ENCODE data around the gene ARHGEF11. TPM values are rescaled to one million over a fixed set of nuclear protein-coding genes. Genes with fewer than 3 reads are reported as not detected.

The ARHGEF11 gene
- total RNA-seq, 1 experiment from 2014 or later = 25.3 TPM

DNA sequence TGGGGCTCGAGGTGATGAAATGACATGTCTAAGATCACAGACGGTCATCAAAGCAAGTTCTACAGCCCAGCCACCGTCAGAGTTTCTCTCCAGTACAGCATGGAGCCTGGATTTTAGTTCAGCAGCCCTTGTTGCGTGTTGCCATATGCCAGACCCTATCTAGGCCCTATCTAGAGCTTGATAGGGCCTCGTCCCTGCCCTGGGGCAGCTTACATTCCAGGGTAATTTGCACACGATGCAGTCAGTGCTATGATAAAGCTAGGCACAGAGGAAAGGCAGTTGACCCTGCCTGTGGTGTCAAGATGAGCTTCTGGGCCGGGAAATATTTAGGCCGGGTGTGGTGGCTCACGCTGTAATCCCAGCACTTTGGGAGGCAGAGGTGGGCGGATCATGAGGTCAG, 35.2 kb upstream of the ARHGEF11 start:
- Histone ChIP-seq H3K9me3 (ENCODE audit: low read depth, low read length, poor library complexity, severe bottlenecking) (no peaks in the 10 kb centered on the region), H3K27ac (ENCODE audit: low read depth, low read length, poor library complexity, severe bottlenecking) (no peak overlapping the region), H3K4me1 (ENCODE audit: insufficient read depth, low read length, poor library complexity, severe bottlenecking) (no peaks in the 10 kb centered on the region), H3K4me3 (ENCODE audit: low read depth, low read length, poor library complexity, severe bottlenecking) (no peak overlapping the region), H3K36me3 (ENCODE audit: insufficient read depth, low read length, poor library complexity, severe bottlenecking) (no peaks in the 10 kb centered on the region), H3K27me3 (replicated peaks; ENCODE audit: insufficient read depth, low read depth, low read length, poor library complexity) (no peaks in the 10 kb centered on the region)
- ChIA-PET CTCF (interaction anchor here (0.6 kb wide), 1 partner anchor 233 kb away, joined by 3 read pairs; no protein-coding TSS in a partner anchor), POLR2A (ENCODE audit: low non-redundant PET) (no interaction called here)
- BruUV-seq (replicated peaks) = no TSS peak
- no peak for DNase-seq (ENCODE audit: low spot score)
- intact Hi-C loops (cut with micrococcal nuclease; ENCODE audit: unreplicated experiment) = no loop called here
- TF ChIP-seq, protein P1, sequence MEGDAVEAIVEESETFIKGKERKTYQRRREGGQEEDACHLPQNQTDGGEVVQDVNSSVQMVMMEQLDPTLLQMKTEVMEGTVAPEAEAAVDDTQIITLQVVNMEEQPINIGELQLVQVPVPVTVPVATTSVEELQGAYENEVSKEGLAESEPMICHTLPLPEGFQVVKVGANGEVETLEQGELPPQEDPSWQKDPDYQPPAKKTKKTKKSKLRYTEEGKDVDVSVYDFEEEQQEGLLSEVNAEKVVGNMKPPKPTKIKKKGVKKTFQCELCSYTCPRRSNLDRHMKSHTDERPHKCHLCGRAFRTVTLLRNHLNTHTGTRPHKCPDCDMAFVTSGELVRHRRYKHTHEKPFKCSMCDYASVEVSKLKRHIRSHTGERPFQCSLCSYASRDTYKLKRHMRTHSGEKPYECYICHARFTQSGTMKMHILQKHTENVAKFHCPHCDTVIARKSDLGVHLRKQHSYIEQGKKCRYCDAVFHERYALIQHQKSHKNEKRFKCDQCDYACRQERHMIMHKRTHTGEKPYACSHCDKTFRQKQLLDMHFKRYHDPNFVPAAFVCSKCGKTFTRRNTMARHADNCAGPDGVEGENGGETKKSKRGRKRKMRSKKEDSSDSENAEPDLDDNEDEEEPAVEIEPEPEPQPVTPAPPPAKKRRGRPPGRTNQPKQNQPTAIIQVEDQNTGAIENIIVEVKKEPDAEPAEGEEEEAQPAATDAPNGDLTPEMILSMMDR (conservative IDR thresholded peaks at IDR 0.05; ENCODE audit: low read depth, low read length) = no peak
- no peak for TF ChIP-seq EZH2 (IDR thresholded peaks at IDR 0.05; ENCODE audit: borderline replicate concordance, low read depth, low read length, poor library complexity, severe bottlenecking)

DNA sequence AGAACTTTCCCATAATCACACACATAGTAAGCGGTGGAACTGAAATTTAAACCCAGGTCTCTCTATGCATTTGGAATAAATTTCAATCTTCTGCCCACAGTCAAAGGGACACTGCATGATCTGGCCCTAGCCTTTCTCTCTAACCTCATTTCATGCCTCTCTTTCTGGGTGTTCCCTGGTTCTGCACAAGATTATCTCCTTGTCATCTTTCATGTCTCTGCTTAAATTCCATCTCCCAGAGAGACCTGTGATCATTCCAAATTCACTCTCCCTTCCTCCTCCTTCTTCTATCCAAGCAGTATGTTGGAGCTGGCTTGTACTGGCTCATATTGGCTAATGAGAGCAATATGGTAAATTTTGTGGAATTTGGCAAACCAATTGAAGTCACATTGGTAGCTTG, 31.9 kb upstream of the ARHGEF11 start:
- H3K4me3 ChIP-seq (ENCODE audit: low read depth, low read length, poor library complexity, severe bottlenecking) = no peak overlapping the region
- H3K27ac ChIP-seq (ENCODE audit: low read depth, low read length, poor library complexity, severe bottlenecking) = no peak overlapping the region
- no TSS peak for BruUV-seq (replicated peaks)
- TF ChIP-seq EZH2 (IDR thresholded peaks at IDR 0.05; ENCODE audit: borderline replicate concordance, low read depth, low read length, poor library complexity, severe bottlenecking) = no peak
- TF ChIP-seq, protein P1 (conservative IDR thresholded peaks at IDR 0.05; ENCODE audit: low read depth, low read length) = no peak
- intact Hi-C loops (cut with micrococcal nuclease; ENCODE audit: unreplicated experiment) = no loop called here
- CTCF ChIA-PET = interaction anchor here (0.5 kb wide), 1 partner anchor 1987 kb away, joined by 3 read pairs; no protein-coding TSS in a partner anchor
- H3K9me3 ChIP-seq (ENCODE audit: low read depth, low read length, poor library complexity, severe bottlenecking) = no peaks in the 10 kb centered on the region
- POLR2A ChIA-PET (ENCODE audit: low non-redundant PET) = no interaction called here
- no peaks in the 10 kb centered on the region for H3K36me3 ChIP-seq (ENCODE audit: insufficient read depth, low read length, poor library complexity, severe bottlenecking)
- DNase-seq (ENCODE audit: low spot score) = no peak
- H3K4me1 ChIP-seq (ENCODE audit: insufficient read depth, low read length, poor library complexity, severe bottlenecking) = no peaks in the 10 kb centered on the region
- no peaks in the 10 kb centered on the region for H3K27me3 ChIP-seq (replicated peaks; ENCODE audit: insufficient read depth, low read depth, low read length, poor library complexity)

DNA sequence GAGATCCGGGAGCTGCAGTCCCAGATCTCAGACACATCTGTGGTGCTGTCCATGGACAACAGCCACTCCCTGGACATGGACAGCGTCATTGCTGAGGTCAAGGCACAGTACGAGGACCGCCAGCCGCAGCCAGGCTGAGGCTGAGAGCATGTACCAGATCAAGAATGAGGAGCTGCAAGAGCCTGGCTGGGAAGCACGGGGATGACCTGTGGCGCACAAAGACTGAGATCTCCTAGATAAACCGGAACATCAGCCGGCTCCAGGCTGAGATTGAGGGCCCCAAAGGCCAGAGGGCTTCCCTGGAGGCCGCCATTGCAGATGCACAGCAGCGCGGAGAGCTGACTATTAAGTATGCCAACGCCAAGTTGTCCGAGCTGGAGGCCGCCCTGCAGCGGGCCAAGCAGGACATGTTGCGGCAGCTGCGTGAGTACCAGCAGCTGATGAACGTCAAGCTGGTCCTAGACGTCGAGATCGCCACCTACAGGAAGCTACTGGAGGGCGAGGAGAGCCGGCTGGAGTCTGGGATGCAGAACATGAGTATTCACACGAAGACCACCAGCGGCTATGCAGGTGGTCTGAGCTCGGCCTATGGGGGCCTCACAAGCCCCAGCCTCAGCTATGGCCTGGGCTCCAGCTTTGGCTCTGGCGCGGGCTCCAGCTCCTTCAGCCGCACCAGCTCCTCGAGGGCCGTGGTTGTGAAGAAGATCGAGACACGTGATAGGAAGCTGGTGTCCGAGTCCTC, 28.6 kb upstream of the ARHGEF11 start:
- intact Hi-C loops (cut with micrococcal nuclease; ENCODE audit: unreplicated experiment) = loop anchor here (5.0 kb wide), 1 partner anchor 162 kb away; no protein-coding TSS in a partner anchor
- Histone ChIP-seq H3K27ac (ENCODE audit: low read depth, low read length, poor library complexity, severe bottlenecking) (no peak overlapping the region), H3K4me1 (ENCODE audit: insufficient read depth, low read length, poor library complexity, severe bottlenecking) (peaks cover 10% of the 10 kb centered on the region), H3K9me3 (ENCODE audit: low read depth, low read length, poor library complexity, severe bottlenecking) (no peaks in the 10 kb centered on the region), H3K36me3 (ENCODE audit: insufficient read depth, low read length, poor library complexity, severe bottlenecking) (no peaks in the 10 kb centered on the region), H3K4me3 (ENCODE audit: low read depth, low read length, poor library complexity, severe bottlenecking) (no peak overlapping the region), H3K27me3 (replicated peaks; ENCODE audit: insufficient read depth, low read depth, low read length, poor library complexity) (no peaks in the 10 kb centered on the region)
- CTCF ChIA-PET = interaction anchor here (0.5 to 1.1 kb wide), 4 partner anchors 16 to 388 kb away, joined by 3 to 5 read pairs (median 3); no protein-coding TSS in a partner anchor
- peak; percentile 76 for DNase-seq (ENCODE audit: low spot score)
- no TSS peak for BruUV-seq (replicated peaks)
- no peak for TF ChIP-seq EZH2 (IDR thresholded peaks at IDR 0.05; ENCODE audit: borderline replicate concordance, low read depth, low read length, poor library complexity, severe bottlenecking)
- TF ChIP-seq, protein P1 (conservative IDR thresholded peaks at IDR 0.05; ENCODE audit: low read depth, low read length) = peak; percentile 80
- POLR2A ChIA-PET (ENCODE audit: low non-redundant PET) = no interaction called here
